Measurements from ENCODE around the gene ZNF853.
"Not testable (repeated sequence)": the region's sequence is repeated elsewhere in the genome, so short reads cannot be mapped to it uniquely, and the experiment has no call there.

Gene ZNF853

DNA sequence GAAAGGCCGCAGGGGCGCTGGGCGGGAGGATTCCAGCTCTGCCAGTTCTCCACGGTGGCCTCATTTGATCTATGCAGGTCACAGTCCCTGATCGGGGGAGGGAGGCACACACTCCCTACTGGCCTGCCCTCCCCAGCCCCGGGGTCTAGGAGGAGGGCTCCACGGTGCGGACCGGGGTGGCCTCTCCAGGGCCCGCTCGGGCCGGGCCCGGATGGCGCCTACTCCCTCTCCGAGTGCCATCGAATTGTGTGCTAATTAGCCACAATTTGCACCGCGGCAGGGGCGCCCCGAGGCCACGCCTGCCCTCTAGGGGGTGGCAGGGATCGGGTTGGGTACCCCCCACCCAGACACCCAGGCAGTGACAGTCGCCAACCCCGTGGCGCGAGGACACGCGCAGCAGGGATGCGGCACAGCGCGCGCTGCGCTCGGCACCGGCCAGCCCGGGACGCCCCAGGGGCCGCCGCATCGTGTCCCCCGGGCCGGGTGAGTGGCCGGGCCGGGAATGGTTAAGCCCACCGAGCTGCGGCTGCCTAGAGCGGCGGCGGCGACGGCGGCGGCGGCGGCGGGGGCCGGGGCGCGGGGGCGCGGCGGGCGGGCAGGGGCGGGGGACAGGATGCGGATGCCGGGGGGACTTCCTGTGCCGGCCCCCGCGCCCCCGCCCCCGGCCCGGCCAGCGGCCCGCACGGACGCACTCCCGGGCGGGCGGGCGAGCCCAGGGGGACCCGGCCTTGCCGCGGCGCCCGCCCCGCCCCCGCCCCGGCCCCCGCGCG, at the start of gene ZNF853:
ZNF853 (plus strand) TSS at position 658 of the 770 bp plus-strand sequence. CDS start 565 bp downstream, outside the sequence.
- no peak for DNase-seq

DNA sequence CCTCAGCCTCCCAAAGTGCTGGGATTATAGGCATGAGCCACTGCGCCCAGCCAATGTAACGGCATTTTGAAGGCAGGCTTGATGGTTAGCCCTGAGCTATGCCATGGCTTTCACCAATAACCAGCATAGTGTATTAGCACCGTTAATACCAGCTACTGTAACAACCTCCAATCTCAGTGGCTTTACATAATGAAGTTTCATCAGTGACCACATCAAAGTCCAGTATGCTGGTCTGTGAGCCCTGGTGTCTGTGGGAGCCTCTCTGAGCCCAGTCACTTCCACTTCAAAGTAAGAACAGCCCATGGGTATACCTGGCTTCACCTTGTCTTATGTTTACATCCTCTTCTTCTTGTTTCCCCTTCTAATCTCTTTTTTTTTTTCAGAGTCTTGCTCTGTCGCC, 49.8 kb upstream of the ZNF853 start:
- no peak for DNase-seq

DNA sequence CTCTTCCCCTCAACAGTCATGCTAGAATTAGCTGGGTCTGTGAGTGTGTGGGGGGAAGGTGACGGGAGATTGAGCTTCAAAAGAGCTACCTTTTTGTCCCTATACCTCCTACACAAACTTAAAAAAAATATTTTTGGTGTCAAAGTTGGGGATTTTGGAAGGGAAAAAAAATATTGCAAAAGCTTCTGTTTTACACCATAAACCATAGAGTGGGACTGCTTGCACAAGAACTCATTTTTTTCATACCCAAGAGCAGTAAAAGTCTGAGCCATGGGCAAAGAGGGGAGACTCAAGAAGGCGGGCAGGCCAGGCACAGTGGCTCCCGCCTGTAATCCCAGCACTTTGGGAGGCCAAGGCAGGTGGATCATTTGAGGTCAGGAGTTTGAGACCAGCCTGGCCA, 47.5 kb upstream of the ZNF853 start:
- no peak for DNase-seq

DNA sequence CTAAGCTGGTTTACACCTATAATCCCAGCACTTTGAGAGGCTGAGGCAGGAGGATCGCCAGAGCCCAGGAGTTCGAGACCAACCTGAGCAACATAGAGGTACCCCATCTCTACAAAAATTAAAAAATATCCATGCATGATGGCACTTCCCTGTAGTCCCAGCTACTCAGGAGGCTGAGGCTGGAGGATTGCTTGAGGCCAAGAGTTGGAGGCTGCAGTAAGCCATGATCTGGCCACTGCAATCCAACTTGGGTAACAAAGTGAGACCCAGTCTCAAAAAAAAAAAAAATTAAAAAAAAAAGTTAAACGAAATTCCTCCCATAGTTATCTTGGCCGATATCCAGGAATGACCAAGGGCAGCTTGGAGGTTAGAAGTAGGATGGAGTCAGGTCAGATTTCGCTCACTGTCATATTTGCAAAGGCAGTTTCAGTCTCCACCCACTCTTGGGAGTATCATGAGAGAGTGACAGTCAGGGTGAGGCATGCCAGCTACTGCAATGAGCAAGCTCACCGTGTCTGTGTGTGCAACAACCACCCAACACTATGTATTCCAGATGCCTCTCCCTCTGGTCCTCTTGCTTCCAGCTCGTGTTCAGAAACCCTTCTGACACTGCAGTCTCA, 44.1 kb upstream of the ZNF853 start:
- DNase-seq: no peak

DNA sequence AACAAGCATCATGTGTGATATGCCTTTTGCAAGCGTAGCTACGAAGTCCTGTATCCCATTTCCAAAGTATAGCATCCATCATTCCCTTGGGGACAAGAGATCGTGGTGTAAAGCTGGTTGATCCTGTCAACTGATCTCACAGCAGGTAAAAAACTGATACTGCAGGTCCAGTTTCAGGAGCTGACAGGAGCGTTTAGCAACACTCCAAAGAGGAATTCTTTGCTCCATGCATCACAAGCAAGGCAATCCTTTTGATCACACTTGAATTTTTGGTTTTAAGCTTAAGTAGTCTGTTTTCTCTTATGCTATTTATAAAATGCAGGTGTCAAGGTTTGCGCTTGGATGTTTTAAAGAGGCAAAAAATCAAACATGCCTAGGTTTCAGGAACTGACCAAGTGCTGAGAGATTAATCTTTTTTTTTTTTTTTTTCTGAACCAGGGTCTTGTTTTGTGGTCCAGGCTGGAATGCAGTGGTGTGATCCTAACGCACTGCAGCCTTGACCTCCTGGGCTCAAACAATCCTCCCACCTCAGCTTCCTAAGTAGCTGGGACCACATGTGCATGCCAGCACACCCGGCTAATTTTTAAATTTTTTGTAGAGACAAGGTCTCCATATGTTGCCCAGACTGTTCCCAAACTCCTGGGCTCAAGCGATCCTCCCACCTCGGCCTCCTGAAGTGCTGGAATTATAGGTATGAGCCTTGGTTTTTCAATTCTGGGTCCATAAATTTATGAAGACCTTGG, 40.0 kb upstream of the ZNF853 start:
- DNase-seq: no peak

DNA sequence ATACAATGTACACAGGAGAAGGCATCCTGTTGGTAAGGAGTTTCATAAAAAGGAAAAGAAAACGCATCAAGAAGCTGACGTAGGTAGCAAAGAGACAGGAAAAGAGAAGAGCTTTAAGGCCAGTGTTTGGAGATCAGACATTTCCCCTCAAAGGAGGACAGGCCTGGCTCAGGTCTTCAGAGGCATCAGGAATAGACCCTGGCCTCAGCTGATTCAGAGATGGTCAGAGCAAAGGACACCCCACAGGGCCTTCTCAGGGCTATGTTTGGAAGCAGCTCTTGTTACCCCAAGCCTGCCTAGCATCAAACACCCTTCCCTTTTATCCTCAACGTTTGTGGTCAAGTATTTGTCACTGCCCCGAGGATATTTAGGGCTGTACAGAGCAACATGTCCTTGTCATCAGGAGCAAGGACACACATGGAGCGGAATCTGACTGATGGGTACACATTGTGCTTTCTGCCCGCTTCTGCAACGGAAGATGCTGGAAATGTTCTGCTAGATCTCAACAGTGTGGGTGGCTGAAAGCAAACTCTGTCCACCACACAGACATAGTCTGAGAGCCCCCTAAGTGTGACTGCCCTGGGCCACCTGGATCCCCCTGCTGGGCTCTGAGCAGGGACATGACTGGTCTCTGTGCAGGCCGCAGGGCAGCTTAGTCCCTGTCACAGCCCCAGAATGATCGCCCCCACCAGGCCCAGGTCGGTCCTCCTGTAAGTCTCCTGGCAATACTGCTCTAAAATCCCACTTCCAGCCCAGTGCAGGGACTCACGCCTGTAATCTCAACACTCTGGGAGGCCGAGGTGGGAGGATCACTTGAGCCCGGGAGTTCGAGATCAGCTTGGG, 39.2 kb upstream of the ZNF853 start:
- DNase-seq: no peak

DNA sequence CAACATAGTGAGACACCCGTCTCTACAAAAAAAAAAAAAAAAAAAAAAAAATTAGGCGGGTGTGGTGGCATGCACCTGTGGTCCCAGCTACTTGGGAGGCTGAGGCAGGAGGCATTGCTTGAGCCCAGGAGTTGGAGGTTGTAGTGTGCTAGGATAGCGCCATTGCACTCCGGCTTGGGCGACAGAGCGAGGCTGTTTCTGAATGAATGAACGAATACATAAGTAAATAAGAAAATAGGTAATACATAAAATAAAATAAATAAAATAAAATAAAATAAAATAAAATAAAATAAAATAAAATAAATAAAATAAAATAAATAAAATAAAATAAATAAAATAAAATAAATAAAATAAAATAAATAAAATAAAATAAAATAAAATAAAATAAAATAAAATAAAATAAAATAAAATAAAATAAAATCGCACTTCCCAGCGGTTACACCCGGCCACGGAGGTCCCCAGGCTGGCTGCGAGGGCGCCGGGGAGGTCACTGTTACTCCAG, 38.5 kb upstream of the ZNF853 start:
- DNase-seq: not testable (repeated sequence)

DNA sequence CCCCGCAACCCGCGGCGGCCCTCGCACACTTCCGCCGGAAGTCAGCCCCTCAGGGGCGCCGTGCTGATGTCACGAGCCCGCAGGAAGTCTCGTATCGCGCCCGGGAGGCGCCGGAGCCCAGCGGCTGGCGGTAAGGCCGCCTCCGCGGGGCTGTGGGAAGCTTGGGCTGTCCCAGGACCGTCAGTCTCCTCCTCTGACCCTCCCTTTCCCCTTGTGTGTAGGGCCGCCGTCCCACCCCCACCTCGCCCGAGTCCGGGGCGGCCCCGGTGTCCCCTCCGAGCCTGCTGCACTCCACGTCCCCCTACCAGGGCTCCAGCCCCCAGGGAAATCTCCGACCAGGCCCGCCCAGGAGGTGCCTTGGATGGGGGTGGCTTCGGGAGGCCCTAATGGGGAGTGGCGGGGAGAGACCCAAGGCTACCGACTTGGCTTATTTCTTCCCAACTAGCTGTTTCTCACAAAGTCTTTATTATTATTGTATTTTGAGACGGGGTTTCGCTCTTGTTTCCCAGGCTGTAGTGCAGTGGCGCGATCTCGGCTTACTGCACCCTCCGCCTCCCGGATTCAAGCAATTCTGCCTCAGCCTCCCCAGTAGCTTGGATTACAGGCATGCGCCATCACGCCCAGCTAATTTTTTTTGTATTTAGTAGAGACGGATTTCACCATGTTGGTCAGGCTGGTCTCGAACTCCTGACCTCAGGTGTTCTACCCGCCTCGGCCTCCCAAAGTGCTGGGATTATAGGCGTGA, 37.9 kb upstream of the ZNF853 start, which contains the start of gene ZDHHC4:
ZDHHC4 (plus strand) TSS at position 86 of the 745 bp plus-strand sequence. CDS start 3,108 bp downstream, outside the sequence.
- peak; percentile 94 for DNase-seq

DNA sequence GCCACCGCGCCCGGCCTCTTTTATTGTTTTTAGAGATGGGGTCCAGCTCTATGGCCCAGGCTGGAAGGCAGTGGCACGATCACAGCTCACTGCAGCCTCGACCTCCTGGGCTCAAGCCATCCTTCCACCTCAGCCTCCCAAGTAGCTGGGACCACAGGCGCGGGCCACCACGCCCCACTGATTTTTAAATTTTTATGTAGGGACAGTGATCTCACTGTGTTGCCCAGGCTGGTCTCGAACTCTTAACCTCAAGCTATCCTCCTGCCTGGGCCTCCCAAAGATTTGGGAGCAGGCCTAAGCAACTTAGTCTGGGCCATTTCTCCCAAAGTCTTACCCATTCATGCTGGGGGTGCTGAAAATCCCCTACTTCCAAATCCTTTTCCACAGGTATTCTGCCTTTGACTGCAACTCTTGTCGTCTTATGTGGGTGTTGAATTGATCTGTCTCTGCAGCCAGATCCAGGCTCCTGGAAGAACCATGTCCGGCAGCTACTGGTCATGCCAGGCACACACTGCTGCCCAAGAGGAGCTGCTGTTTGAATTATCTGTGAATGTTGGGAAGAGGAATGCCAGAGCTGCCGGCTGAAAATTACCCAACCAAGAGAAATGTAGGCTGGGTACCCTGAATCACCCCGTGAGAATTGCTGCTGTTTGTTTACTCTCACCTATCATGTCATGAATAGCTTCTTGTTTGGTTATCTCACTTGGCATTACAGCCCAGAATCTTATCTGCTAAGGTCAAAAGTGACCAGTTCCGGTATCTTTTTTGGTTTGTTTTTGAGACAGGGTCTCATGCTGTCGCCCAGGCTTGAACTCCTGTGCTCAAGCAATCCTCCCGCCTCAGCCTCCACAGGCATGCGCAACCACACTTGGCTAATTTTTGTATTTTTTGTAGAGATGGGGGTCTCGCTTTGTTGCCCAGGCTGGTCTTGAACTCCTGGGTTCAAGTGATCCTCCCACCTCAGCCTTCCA, 37.0 kb upstream of the ZNF853 start:
- no peak for DNase-seq

DNA sequence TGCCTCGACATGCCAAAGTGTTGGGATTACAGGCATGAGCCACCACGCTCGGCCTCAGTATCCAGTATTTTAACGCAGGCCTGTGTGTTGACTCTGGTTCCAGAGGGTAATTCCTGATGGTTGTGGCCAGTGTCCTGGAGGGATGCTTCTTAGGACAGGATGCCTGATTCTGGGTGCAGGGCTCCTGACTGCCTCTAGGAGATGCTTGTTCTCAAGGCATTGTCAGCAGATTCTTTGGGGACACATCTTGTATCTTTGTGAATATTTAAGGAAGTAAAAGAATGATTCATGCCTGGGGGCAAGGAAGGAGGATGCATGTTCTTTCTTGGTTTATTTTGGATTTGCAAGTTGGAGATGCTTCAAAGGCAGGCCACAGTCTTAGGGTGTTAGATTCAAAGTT, 36.0 kb upstream of the ZNF853 start:
- DNase-seq: no peak

DNA sequence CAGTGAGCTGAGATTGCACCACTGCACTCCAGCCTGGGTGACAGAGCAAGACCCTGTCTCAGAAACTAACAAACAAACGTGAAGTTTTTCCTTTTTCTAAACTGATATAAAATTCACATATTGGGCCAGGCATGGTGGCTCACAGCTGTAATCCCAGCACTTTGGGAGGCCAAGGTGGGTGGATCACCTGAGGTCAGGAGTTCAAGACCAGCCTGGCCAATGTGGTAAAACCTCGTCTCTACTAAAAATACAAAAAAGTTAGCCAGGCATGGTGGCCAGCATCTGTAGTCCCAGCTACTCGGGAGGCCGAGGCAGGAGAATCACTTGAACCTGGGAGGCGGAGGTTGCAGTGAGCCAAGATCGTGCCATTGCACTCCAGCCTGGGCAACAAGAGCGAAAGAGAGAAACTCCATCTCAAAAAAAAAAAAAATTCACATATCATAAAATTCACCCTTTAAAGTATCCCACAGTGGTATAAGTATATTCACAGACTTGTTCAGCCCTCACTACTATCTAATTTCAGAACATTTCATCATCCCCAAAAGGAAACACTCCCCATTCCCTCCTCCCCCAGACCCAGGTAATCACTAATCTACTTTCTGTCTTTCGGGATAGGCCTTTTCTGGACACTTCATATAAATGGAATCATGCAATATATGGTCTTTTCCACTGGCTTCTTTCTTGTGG, 29.5 kb upstream of the ZNF853 start:
- DNase-seq: not testable (repeated sequence)

DNA sequence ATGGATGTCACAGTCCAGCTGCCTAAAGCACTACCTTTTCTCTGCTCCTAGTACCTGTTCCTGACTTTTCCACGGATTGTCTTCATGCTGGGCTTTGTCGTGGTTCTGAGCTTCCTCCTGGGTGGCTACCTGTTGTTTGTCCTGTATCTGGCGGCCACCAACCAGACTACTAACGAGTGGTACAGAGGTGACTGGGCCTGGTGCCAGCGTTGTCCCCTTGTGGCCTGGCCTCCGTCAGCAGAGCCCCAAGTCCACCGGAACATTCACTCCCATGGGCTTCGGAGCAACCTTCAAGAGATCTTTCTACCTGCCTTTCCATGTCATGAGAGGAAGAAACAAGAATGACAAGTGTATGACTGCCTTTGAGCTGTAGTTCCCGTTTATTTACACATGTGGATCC, 26.8 kb upstream of the ZNF853 start:
- no peak for DNase-seq

DNA sequence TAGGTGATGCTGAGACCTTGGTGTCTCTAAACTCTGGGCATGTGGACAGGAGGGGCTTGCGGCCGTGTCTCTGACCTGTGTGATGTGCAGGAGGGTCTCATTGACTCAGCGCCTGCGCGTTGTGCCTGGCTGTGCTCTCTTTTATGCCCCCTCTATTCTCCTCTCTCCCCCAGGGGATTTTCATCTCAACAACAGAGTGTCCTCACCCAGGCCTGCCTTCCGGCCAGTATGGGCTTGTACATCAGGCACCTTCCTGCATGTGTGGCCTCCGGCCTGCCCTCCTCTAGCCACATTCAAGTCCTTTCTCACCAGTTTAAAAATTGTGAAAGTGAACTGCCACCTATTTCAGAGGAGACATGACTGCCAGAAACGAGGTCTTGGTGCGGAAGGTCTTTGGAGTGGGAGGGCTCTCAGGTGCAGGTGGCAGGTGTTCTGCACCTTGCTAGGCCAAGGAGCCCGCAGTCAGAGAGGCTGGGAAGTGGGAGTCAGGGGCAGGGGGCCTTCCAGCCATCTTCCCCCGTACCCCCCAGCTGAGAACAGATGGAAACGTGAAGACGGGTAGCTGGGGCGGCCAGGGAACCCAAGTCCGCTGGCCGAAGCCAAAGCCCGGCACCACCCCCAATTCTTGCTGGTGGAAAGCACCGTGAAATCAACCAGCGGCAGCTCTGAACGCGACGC, 26.1 kb upstream of the ZNF853 start:
- no peak for DNase-seq

DNA sequence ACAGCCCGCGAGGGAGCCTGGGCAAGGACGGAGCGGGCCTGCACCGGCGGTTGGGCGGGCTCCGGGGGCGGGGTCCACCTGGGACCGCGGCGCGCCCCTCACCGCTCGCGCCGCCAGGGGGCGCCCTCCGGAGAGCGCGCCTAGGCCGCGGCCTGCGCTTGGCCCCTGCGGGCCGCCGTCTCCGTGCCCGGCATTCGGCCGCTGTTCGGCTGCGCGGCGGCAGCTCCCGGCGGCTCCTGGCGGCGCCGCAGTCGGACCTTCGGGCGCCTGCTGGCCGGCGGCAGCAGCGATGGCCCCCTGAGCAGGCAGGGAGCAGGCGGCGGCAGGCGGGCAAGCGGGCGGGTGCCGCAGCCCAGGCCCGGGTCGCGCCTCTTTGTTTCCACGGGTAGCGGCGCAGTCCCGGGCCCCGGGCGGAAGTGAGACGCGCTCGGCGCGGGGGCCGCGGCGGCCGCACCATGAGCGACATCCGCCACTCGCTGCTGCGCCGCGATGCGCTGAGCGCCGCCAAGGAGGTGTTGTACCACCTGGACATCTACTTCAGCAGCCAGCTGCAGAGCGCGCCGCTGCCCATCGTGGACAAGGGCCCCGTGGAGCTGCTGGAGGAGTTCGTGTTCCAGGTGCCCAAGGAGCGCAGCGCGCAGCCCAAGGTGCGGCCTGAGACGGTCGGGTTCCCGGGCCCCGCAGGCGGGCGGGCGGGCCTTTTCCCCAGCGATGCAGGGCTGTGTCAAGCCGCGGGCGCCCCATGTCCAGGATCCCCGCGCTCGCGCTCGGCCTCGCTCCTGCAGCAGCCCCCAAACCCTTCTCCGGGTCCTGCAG, 25.4 kb upstream of the ZNF853 start, which contains the start of gene INTS15:
INTS15 (plus strand) TSS at position 193 of the 816 bp plus-strand sequence; CDS start at position 456, 263 bp downstream.
- DNase-seq: peak; percentile 80

DNA sequence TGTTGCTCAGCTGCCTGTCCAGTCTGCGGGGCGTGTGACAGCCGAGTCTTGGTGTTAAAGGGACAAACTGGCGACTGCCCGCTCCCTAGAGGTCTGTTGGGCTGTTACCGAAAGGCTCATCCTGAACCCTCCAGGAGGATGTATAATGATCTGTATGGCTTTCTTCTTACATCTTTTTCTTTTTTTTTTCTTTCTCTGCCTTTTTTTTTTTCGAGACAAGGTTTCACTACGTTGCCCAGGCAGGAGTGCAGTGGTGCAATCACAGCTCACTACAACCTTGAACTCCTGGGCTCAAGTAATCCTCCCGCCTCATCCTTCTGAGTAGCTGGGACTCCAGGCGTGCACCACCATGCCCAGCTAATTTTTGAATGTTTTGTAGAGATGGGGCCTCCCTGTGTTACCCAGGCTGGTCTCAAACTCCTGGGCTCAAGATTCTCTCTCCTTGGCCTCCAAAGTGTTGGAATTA, 24.7 kb upstream of the ZNF853 start:
- DNase-seq: no peak

DNA sequence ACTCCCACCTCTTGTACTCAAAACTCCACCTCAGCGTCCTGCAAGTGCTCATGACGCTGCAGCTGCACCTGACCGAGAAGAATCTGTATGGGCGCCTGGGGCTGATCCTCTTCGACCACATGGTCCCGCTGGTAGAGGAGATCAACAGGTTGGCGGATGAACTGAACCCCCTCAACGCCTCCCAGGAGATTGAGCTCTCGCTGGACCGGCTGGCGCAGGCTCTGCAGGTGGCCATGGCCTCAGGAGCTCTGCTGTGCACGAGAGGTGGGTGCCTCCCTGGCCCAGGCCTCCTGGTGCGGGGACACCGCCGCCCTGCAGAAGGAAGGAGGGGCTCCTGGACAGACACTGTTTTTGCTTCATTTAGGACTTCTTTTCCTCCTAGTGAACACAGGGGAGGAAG, 15.3 kb upstream of the ZNF853 start:
- DNase-seq: no peak

DNA sequence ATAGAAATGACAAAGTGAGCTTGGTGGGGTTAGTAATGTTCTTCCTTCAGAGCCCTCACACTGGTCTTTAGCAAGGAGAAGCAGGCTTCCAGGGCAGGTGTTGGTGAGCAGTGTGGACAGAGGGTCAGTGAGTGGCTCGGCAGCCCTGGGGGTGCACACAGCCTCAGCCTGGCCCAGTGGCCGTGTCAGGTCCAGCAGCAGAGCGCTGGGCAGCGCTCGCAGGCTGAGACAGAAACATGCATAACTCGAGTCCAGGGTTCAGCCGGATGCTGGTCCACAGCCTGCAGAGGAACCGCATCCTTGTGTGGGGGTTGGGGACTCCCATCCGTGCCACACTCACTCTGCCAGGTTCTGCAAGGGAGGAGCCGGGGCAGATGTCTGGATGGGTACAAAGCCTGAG, 11.0 kb upstream of the ZNF853 start:
- no peak for DNase-seq
